ENCODE measurements around the gene GSTT2.
A peak's percentile ranks its signal among the peaks of the same experiment; 100 is the strongest.
"Not testable (repeated sequence)": the region's sequence is repeated elsewhere in the genome, so short reads cannot be mapped to it uniquely, and the experiment has no call there.

GSTT2 gene

GRCh38 chr22:23953485-23953884 lies 26.4 kb upstream of the GSTT2 start:
- H3K4me1 ChIP-seq (ENCODE audit: low read depth, poor library complexity, severe bottlenecking); H4K20me1 ChIP-seq (ENCODE audit: insufficient read depth); H3K9ac ChIP-seq; H3K4me2 ChIP-seq; H3K27me3 ChIP-seq (ENCODE audit: insufficient read depth, low read depth); H3K36me3 ChIP-seq (ENCODE audit: insufficient read depth); H3K27ac ChIP-seq; H2AFZ ChIP-seq (ENCODE audit: low read depth); H3K4me3 ChIP-seq (IDR thresholded peaks at IDR 0.05; ENCODE audit: insufficient read depth, low read depth, low read length); H3K79me2 ChIP-seq (ENCODE audit: insufficient read depth, low read depth): not testable (repeated sequence)

GRCh38 chr22:23954193-23954990 lies 25.5 kb upstream of the GSTT2 start:
- H3K4me1 ChIP-seq (ENCODE audit: low read depth, poor library complexity, severe bottlenecking); H3K9ac ChIP-seq; H3K36me3 ChIP-seq (ENCODE audit: insufficient read depth); H3K79me2 ChIP-seq (ENCODE audit: insufficient read depth, low read depth); H3K4me2 ChIP-seq; H3K27me3 ChIP-seq (ENCODE audit: insufficient read depth, low read depth); H3K4me3 ChIP-seq (IDR thresholded peaks at IDR 0.05; ENCODE audit: insufficient read depth, low read depth, low read length); H3K27ac ChIP-seq; H2AFZ ChIP-seq (ENCODE audit: low read depth); H4K20me1 ChIP-seq (ENCODE audit: insufficient read depth): not testable (repeated sequence)

- H3K27ac ChIP-seq; H3K36me3 ChIP-seq (ENCODE audit: insufficient read depth); H4K20me1 ChIP-seq (ENCODE audit: insufficient read depth); H3K79me2 ChIP-seq (ENCODE audit: insufficient read depth, low read depth); H3K27me3 ChIP-seq (ENCODE audit: insufficient read depth, low read depth); H3K4me3 ChIP-seq (IDR thresholded peaks at IDR 0.05; ENCODE audit: insufficient read depth, low read depth, low read length); H2AFZ ChIP-seq (ENCODE audit: low read depth); H3K4me2 ChIP-seq; H3K4me1 ChIP-seq (ENCODE audit: low read depth, poor library complexity, severe bottlenecking); H3K9ac ChIP-seq: not testable (repeated sequence)
Measured at GRCh38 chr22:23954991-23955305, 25.0 kb upstream of the GSTT2 start.

GRCh38 chr22:23955886-23956285 lies 24.0 kb upstream of the GSTT2 start:
- not testable (repeated sequence) for H3K4me1 ChIP-seq (ENCODE audit: low read depth, poor library complexity, severe bottlenecking); H3K79me2 ChIP-seq (ENCODE audit: insufficient read depth, low read depth); H3K4me2 ChIP-seq; H4K20me1 ChIP-seq (ENCODE audit: insufficient read depth); H3K27ac ChIP-seq; H3K4me3 ChIP-seq (IDR thresholded peaks at IDR 0.05; ENCODE audit: insufficient read depth, low read depth, low read length); H3K9ac ChIP-seq; H3K36me3 ChIP-seq (ENCODE audit: insufficient read depth); H3K27me3 ChIP-seq (ENCODE audit: insufficient read depth, low read depth); H2AFZ ChIP-seq (ENCODE audit: low read depth)

GRCh38 chr22:23956301-23956900 lies 23.5 kb upstream of the GSTT2 start:
- H4K20me1 ChIP-seq (ENCODE audit: insufficient read depth); H3K27ac ChIP-seq; H2AFZ ChIP-seq (ENCODE audit: low read depth); H3K4me3 ChIP-seq (IDR thresholded peaks at IDR 0.05; ENCODE audit: insufficient read depth, low read depth, low read length); H3K79me2 ChIP-seq (ENCODE audit: insufficient read depth, low read depth); H3K9ac ChIP-seq; H3K27me3 ChIP-seq (ENCODE audit: insufficient read depth, low read depth); H3K4me1 ChIP-seq (ENCODE audit: low read depth, poor library complexity, severe bottlenecking); H3K36me3 ChIP-seq (ENCODE audit: insufficient read depth); H3K4me2 ChIP-seq: not testable (repeated sequence)
- peak; percentile 67 for TF ChIP-seq CTCF (conservative IDR thresholded peaks at IDR 0.05; ENCODE audit: low read depth, low read length)

- H3K9ac ChIP-seq; H3K4me3 ChIP-seq (IDR thresholded peaks at IDR 0.05; ENCODE audit: insufficient read depth, low read depth, low read length); H3K79me2 ChIP-seq (ENCODE audit: insufficient read depth, low read depth); H3K36me3 ChIP-seq (ENCODE audit: insufficient read depth); H3K27ac ChIP-seq; H2AFZ ChIP-seq (ENCODE audit: low read depth); H3K27me3 ChIP-seq (ENCODE audit: insufficient read depth, low read depth); H3K4me1 ChIP-seq (ENCODE audit: low read depth, poor library complexity, severe bottlenecking); H4K20me1 ChIP-seq (ENCODE audit: insufficient read depth); H3K4me2 ChIP-seq: not testable (repeated sequence)
Measured at GRCh38 chr22:23961084-23961771, 18.7 kb upstream of the GSTT2 start, which contains the start of gene GSTT2B. TSS of gene GSTT2B (minus strand) at chr22:23961195. CDS start at chr22:23961131, 64 bp downstream.

- not testable (repeated sequence) for H4K20me1 ChIP-seq (ENCODE audit: insufficient read depth)
Measured at GRCh38 chr22:23966094-23966493, 13.8 kb upstream of the GSTT2 start.

GRCh38 chr22:23966568-23966967 lies 13.4 kb upstream of the GSTT2 start, which contains the start of gene DDTL:
TSS of gene DDTL (plus strand) at chr22:23966888. CDS start at chr22:23966915, 27 bp downstream.
- H3K4me1 ChIP-seq (ENCODE audit: low read depth, poor library complexity, severe bottlenecking); H2AFZ ChIP-seq (ENCODE audit: low read depth); H3K9ac ChIP-seq; H3K36me3 ChIP-seq (ENCODE audit: insufficient read depth); H3K27ac ChIP-seq; H3K4me2 ChIP-seq; H3K27me3 ChIP-seq (ENCODE audit: insufficient read depth, low read depth); H3K4me3 ChIP-seq (IDR thresholded peaks at IDR 0.05; ENCODE audit: insufficient read depth, low read depth, low read length); H3K79me2 ChIP-seq (ENCODE audit: insufficient read depth, low read depth); H4K20me1 ChIP-seq (ENCODE audit: insufficient read depth): not testable (repeated sequence)

More at GRCh38 chr22:23966094-23966493, 13.8 kb upstream of the GSTT2 start:
- not testable (repeated sequence) for H3K27me3 ChIP-seq (ENCODE audit: insufficient read depth, low read depth); H3K27ac ChIP-seq; H3K9ac ChIP-seq; H3K4me3 ChIP-seq (IDR thresholded peaks at IDR 0.05; ENCODE audit: insufficient read depth, low read depth, low read length); H3K4me2 ChIP-seq; H3K4me1 ChIP-seq (ENCODE audit: low read depth, poor library complexity, severe bottlenecking); H3K79me2 ChIP-seq (ENCODE audit: insufficient read depth, low read depth); H2AFZ ChIP-seq (ENCODE audit: low read depth); H3K36me3 ChIP-seq (ENCODE audit: insufficient read depth)

Measured in KMS-11 (cell line).